Hepatocyte (in vitro differentiated cells): ENCODE measurements around the gene BAZ1A. TPM values are rescaled to one million over a fixed set of nuclear protein-coding genes. Genes with fewer than 3 reads are reported as not detected.

Experiments used
- DNase-seq: peaks from one replicate; pipeline ENCODE4 v3.0.0-alpha.2; 2016; ENCODE audit warnings: low spot score
- H2AFZ ChIP-seq: fragments of 200-600 bp; sonication (generic); 2 replicates; pipeline ENCODE4 v1.6.0; 2016; ENCODE audit warnings: antibody characterized with exemption, mild to moderate bottlenecking
- H3K27ac ChIP-seq: fragments of 200-600 bp; sonication (generic); 2 replicates; pipeline ENCODE4 v1.5.1; 2016; ENCODE audit warnings: mild to moderate bottlenecking
- H3K27me3 ChIP-seq: fragments of 200-600 bp; sonication (generic); 2 replicates; pipeline ENCODE4 v1.6.1; 2016
- H3K36me3 ChIP-seq: fragments of 200-600 bp; sonication (generic); replicated peaks from 2 replicates; pipeline ENCODE4 v1.5.1; 2016; ENCODE audit warnings: low read depth; ENCODE audit not compliant: insufficient read depth
- H3K4me1 ChIP-seq: fragments of 200-600 bp; sonication (generic); 2 replicates; pipeline ENCODE4 v1.5.1; 2016; ENCODE audit warnings: mild to moderate bottlenecking, moderate library complexity; ENCODE audit not compliant: insufficient read depth
- H3K4me2 ChIP-seq: fragments of 200-600 bp; sonication (generic); 2 replicates; pipeline ENCODE4 v1.6.0; 2016
- H3K4me3 ChIP-seq: fragments of 200-600 bp; sonication (generic); 2 replicates; pipeline ENCODE4 v1.5.1; 2016; ENCODE audit warnings: mild to moderate bottlenecking
- H3K79me2 ChIP-seq: fragments of 200-600 bp; sonication (generic); 2 replicates; pipeline ENCODE4 v1.6.0; 2017; ENCODE audit warnings: mild to moderate bottlenecking
- H3K9me2 ChIP-seq: fragments of 200-600 bp; sonication (generic); replicated peaks from 2 replicates; pipeline ENCODE4 v1.6.0; 2017; ENCODE audit warnings: mild to moderate bottlenecking; ENCODE audit not compliant: insufficient read depth
- H3K9me3 ChIP-seq: fragments of 200-600 bp; sonication (generic); 2 replicates; pipeline ENCODE4 v1.5.1; 2016; ENCODE audit warnings: low read depth, mild to moderate bottlenecking
- H4K20me1 ChIP-seq: fragments of 200-600 bp; sonication (generic); 2 replicates; pipeline ENCODE4 v1.6.0; 2016; ENCODE audit warnings: mild to moderate bottlenecking; ENCODE audit not compliant: insufficient read depth, poor library complexity, severe bottlenecking
- CTCF ChIP-seq: fragments of 200-600 bp; sonication (generic); IDR thresholded peaks from 2 replicates; pipeline ENCODE4 v1.5.1; 2016; ENCODE audit warnings: antibody characterized with exemption, mild to moderate bottlenecking; ENCODE audit not compliant: poor library complexity
- EZH2 ChIP-seq: fragments of 200-600 bp; sonication (generic); IDR thresholded peaks from 2 replicates; pipeline ENCODE4 v1.6.1; 2016; ENCODE audit warnings: antibody characterized with exemption, mild to moderate bottlenecking, borderline replicate concordance
- EZH2phosphoT487 ChIP-seq: fragments of 200-600 bp; sonication (generic); IDR thresholded peaks from one replicate; pipeline ENCODE4 v1.6.1; 2018; ENCODE audit warnings: antibody characterized with exemption, mild to moderate bottlenecking, low read depth, moderate library complexity; ENCODE audit not compliant: unreplicated experiment, severe bottlenecking
- WGBS: methylation state at CpG from one replicate; pipeline ENCODE4 v1.1.6; 2016; ENCODE audit warnings: low lambda C conversion rate; ENCODE audit errors: missing lambda C conversion rate; 5-methylcytosine and 5-hydroxymethylcytosine counted together
- polyA plus RNA-seq: library from polyadenylated mRNA; unstranded; fragments of >200 nt; fragmentation: Nextera tagmentation; extraction: Ambion mirVana; gene quantifications from 2 replicates; pipeline ENCODE4 v1.2.1, GENCODE V29; 2016
- small RNA-seq: library from RNA; depleted of rRNA; stranded (forward); fragments of <200 nt; gene quantifications from one replicate; pipeline ENCODE3, GENCODE V24; 2014
- total RNA-seq: library from RNA; depleted of rRNA; stranded (reverse); fragments of >200 nt; gene quantifications from 2 replicates; pipeline ENCODE4 v1.2.3, GENCODE V29; 2014

The BAZ1A gene
- total and polyA plus RNA-seq, 2 experiments from 2014 or later = 20.9 to 24.7 TPM

- no peaks in the 10 kb centered on the region for H3K36me3 ChIP-seq
- DNase-seq = no peak
- no peaks in the 10 kb centered on the region for H3K27me3 ChIP-seq
- H3K9me3 ChIP-seq = no peaks in the 10 kb centered on the region
- H3K9me2 ChIP-seq = no peaks in the 10 kb centered on the region
- TF ChIP-seq EZH2 = no peak
- H2AFZ ChIP-seq = no peak overlapping the region
- WGBS = 94% methylated on average over 1 of the region's 1 CpG
- no peak overlapping the region for H3K4me2 ChIP-seq
- H3K27ac ChIP-seq = no peak overlapping the region
- H3K79me2 ChIP-seq = peaks cover 21% of the 10 kb centered on the region
- H4K20me1 ChIP-seq = no peaks in the 10 kb centered on the region
- H3K4me1 ChIP-seq = peaks cover 9% of the 10 kb centered on the region
- H3K4me3 ChIP-seq = no peak overlapping the region
These were observed 165.2 kb downstream of the BAZ1A start for GRCh38 chr14:34710006-34710405.

- H3K9me3 ChIP-seq = no peaks in the 10 kb centered on the region
- WGBS = 56% methylated on average over 3 of the region's 3 CpGs
- H3K27me3 ChIP-seq = no peaks in the 10 kb centered on the region
- H2AFZ ChIP-seq = no peak overlapping the region
- H3K27ac ChIP-seq = no peak overlapping the region
- no peak overlapping the region for H3K4me3 ChIP-seq
- no peaks in the 10 kb centered on the region for H4K20me1 ChIP-seq
- H3K4me2 ChIP-seq = no peak overlapping the region
- peaks cover 8% of the 10 kb centered on the region for H3K4me1 ChIP-seq
- no peaks in the 10 kb centered on the region for H3K9me2 ChIP-seq
- TF ChIP-seq EZH2phosphoT487 (no peak), CTCF (no peak), EZH2 (no peak)
- no peaks in the 10 kb centered on the region for H3K36me3 ChIP-seq
- DNase-seq = no peak
- H3K79me2 ChIP-seq = peaks cover 15% of the 10 kb centered on the region
These were observed 167.4 kb downstream of the BAZ1A start for GRCh38 chr14:34707722-34708121.

Small RNA genes lying within 50 kb of the gene (small RNA-seq; reads per million reads assigned to genes)
- gene AL121603.1 = not detected
- not detected for gene RNU7-41P

Other genes starting within 250 kb of the BAZ1A start
- 154 and 207 TPM in 2 replicates for gene SNX6, start 245.2 kb downstream of the BAZ1A start, total RNA-seq
- gene SNX6, start 245.2 kb downstream of the BAZ1A start, polyA plus RNA-seq = 59.9 and 69.1 TPM in 2 replicates
- 39.5 and 43.0 TPM in 2 replicates for gene CFL2, start 160.8 kb downstream of the BAZ1A start, total RNA-seq
- 46.6 and 49.5 TPM in 2 replicates for gene CFL2, start 160.8 kb downstream of the BAZ1A start, polyA plus RNA-seq
- 85.1 and 96.2 TPM in 2 replicates for gene SRP54, start 107.6 kb upstream of the BAZ1A start, total RNA-seq
- gene SRP54, start 107.6 kb upstream of the BAZ1A start, polyA plus RNA-seq = 63.1 and 77.1 TPM in 2 replicates
- 69.4 and 100 TPM in 2 replicates for gene FAM177A1, start 170.9 kb upstream of the BAZ1A start, total RNA-seq
- gene FAM177A1, start 170.9 kb upstream of the BAZ1A start, polyA plus RNA-seq = 132 and 153 TPM in 2 replicates
- gene PPP2R3C, start 246.6 kb upstream of the BAZ1A start, total RNA-seq = 38.5 and 53.7 TPM in 2 replicates
- 36.1 and 40.7 TPM in 2 replicates for gene PPP2R3C, start 246.6 kb upstream of the BAZ1A start, polyA plus RNA-seq
- gene PRORP, start 247.2 kb upstream of the BAZ1A start, total RNA-seq = 39.9 and 48.2 TPM in 2 replicates
- gene PRORP, start 247.2 kb upstream of the BAZ1A start, polyA plus RNA-seq = 19.8 and 25.8 TPM in 2 replicates